Heart left ventricle (tissue), 16 donors: Measurements from ENCODE around the gene KCNE1. TPM values are rescaled to one million over a fixed set of nuclear protein-coding genes. Genes with fewer than 3 reads are reported as not detected.
A peak's percentile ranks its signal among the peaks of the same experiment; 100 is the strongest.

ENCODE experiments used
- ATAC-seq, 4 donors: fragments of 200-7000 bp; cut with Tn5 transposase; one replicate each; pipeline ENCODE4 v1.9.1; 2020 to 2022; ENCODE audit warnings: moderate library complexity in 4 of 4, mild to moderate bottlenecking in 3 of 4, moderate number of reproducible peaks in 1 of 4
- DNase-seq, 5 donors: peaks; one replicate each; pipeline ENCODE4 v3.0.0-alpha.2; 2020
- H3K27ac ChIP-seq, 12 donors: fragments of 200-600 bp; sonication (generic) in 4 of 12; one replicate each; pipeline versions ENCODE4 v1.5.0 to v1.8.0; 2016 to 2022; ENCODE audit warnings: mild to moderate bottlenecking in 2 of 12
- H3K27me3 ChIP-seq, 9 donors: fragments of 200-600 bp; sonication (generic) in 2 of 9; one replicate each; pipeline versions ENCODE4 v1.5.1 to v1.8.0; 2016 to 2022; ENCODE audit warnings: mild to moderate bottlenecking in 3 of 9
- H3K36me3 ChIP-seq, 9 donors: fragments of 200-600 bp; sonication (generic) in 2 of 9; one replicate each; pipeline versions ENCODE4 v1.5.0 to v1.8.0; 2018 to 2022; ENCODE audit warnings: mild to moderate bottlenecking in 2 of 9
- H3K4me1 ChIP-seq, 12 donors: fragments of 200-600 bp; sonication (generic) in 4 of 12; one replicate each; pipeline versions ENCODE4 v1.5.0 to v1.8.0; 2016 to 2022; ENCODE audit warnings: mild to moderate bottlenecking in 3 of 12
- H3K4me3 ChIP-seq, 12 donors: fragments of 200-600 bp; sonication (generic) in 4 of 12; one replicate each; pipeline versions ENCODE4 v1.5.0 to v1.8.0; 2017 to 2022; ENCODE audit warnings: mild to moderate bottlenecking in 9 of 12, moderate library complexity in 4 of 12
- H3K9me3 ChIP-seq, 12 donors: fragments of 200-600 bp; sonication (generic) in 4 of 12; one replicate each; pipeline versions ENCODE4 v1.5.0 to v1.8.0; 2016 to 2022; ENCODE audit warnings: mild to moderate bottlenecking in 1 of 12
- CTCF ChIP-seq, 12 donors: fragments of 200-600 bp; sonication (generic) in 4 of 12; IDR thresholded peaks; one replicate each; pipeline versions ENCODE4 v1.5.0 to v1.8.0; 2018 to 2022; ENCODE audit warnings: antibody characterized with exemption in 12 of 12, mild to moderate bottlenecking in 5 of 12
- POLR2A ChIP-seq, 2 donors: fragments of 450-650 bp; IDR thresholded peaks; one replicate each; pipeline ENCODE4 v1.6.1; 2017; ENCODE audit warnings: antibody characterized with exemption in 2 of 2, mild to moderate bottlenecking in 2 of 2, moderate library complexity in 2 of 2
- WGBS, 4 donors: extraction: QIAGEN DNeasy Blood & Tissue Kit in 2 of 4; methylation state at CpG; one replicate each; pipeline versions ENCODE4 v1.1.5 to v1.1.7; 2013 to 2018; 5-methylcytosine and 5-hydroxymethylcytosine counted together
- intact Hi-C, 10 donors: fragments of 100-400 bp; cut with DNase I; formaldehyde crosslinking; loops; one replicate each; pipeline versions ENCODE4 v1.11.1 to v1.14.2; 2022
- polyA plus RNA-seq, 2 donors: library from polyadenylated mRNA; stranded (reverse); fragments of 200-250 nt; gene quantifications; one replicate each; pipeline ENCODE4 v1.2.3, GENCODE V29; 2013
- total RNA-seq, 9 donors: library from RNA; depleted of rRNA in 2 of 9; stranded (reverse); fragments of >200 nt in 2 of 9; fragmentation: NEBNext Ultra II Directional in 3 of 9; extraction: Animal tissue kit (Norgen Biotek cat#: 25700) in 3 of 9; gene quantifications; one replicate each; pipeline versions ENCODE4 v1.1.0 to v1.2.4, GENCODE V29; 2016 to 2023
- donor health status: ischemic (EF 13 %, LVEDD 7.1; RV severe dilation, severe dysfunction).
- donor health status: healthy with polysubstance abuse.
- donor health status: DM: no; HTN: yes; CAD: no.
- donor health status: DM: no; HTN: no; CAD: no.
- donor health status: ischemic (EF 25% LVEDD 6.9; RV normal size, moderate dysfunction).
- donor health status: ischemic (EF 25% LVEDD 5.7; RV mildly dilated, moderate dysfunction).
- donor health status: healthy.
- donor health status: DM: yes; HTN: yes; CAD: no.
- donor health status: ischemic (EF 35%, LVEDD 5.7; RV mildly dilated, moderate dysfunction).
- donor health status: nonischemic (EF 11% LVEDD 7.7; RV severe dilation, severe dysfunction).
- donor health status: DM: yes; HTN: yes; CAD: no.
- donor health status: PGD.
- donor health status: ischemic (EF 29% LVEDD 5.4; RV normal size, mild dysfunction).
- donor health status: nonischemic (EF 23%, LVEDD 6.1; RV moderate dilation, normal function).

KCNE1 gene
- total and polyA plus RNA-seq, 11 donors: 0.71 to 11.1 (median 5.0) TPM

DNA sequence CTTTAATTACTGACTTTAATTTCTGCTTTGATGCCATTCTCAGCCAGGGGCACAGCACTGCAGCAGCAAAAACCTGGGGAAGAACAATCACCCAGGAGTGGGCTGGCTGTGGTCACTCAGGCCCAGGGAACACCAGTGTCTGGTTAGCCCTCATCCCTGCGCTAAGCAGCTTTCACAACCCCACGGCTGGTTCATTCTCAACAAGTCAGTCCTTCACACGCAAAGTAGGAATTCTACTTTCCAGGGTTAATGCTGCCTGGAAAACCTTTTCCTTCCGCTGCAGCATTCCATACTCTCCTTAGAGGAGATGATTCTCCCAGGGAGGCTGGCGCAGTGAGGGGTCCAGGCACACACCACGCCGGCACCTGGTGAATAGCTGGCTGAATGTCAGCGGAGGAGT, 24.3 kb upstream of the KCNE1 start:
- DNase-seq (no peak), ATAC-seq (no peak)
- Histone ChIP-seq H3K4me3 (no peak overlapping the region), H3K4me1 (peaks cover 0 to 35% (median 21%) of the 10 kb centered on the region in 12 donors), H3K27me3 (no peaks in the 10 kb centered on the region), H3K9me3 (no peaks in the 10 kb centered on the region), H3K27ac (peak overlapping the region in 9 of 12 donors; percentile 8 to 78 (median 39)), H3K36me3 (no peaks in the 10 kb centered on the region)
- WGBS, 4 donors: 89 to 94% (median 93%) methylated on average over 8 of the region's 8 CpGs
- intact Hi-C loops: loop anchor here in 1 of 10 donors (5.0 kb wide), 1 partner anchor 46 kb away; no protein-coding TSS in a partner anchor
- TF ChIP-seq CTCF (IDR thresholded peaks at IDR 0.05) (no peak), POLR2A (IDR thresholded peaks at IDR 0.05) (no peak)

- Histone ChIP-seq H3K27me3 (no peaks in the 10 kb centered on the region), H3K4me3 (no peak overlapping the region), H3K36me3 (no peaks in the 10 kb centered on the region), H3K27ac (peak overlapping the region in 5 of 12 donors; percentile 12 to 78 (median 61)), H3K4me1 (peaks cover 0 to 40% (median 21%) of the 10 kb centered on the region in 12 donors), H3K9me3 (no peaks in the 10 kb centered on the region)
- intact Hi-C loops: loop anchor here in 1 of 10 donors (5.0 kb wide), 1 partner anchor 46 kb away; no protein-coding TSS in a partner anchor
- no peak for ATAC-seq
- 92 to 98% (median 97%) methylated on average over 3 of the region's 3 CpGs for WGBS, 4 donors
- DNase-seq: no peak
- no peak for TF ChIP-seq POLR2A (IDR thresholded peaks at IDR 0.05)
- no peak for TF ChIP-seq CTCF (IDR thresholded peaks at IDR 0.05)
Measured at GRCh38 chr21:34535886-34536285, 23.9 kb upstream of the KCNE1 start.

DNA sequence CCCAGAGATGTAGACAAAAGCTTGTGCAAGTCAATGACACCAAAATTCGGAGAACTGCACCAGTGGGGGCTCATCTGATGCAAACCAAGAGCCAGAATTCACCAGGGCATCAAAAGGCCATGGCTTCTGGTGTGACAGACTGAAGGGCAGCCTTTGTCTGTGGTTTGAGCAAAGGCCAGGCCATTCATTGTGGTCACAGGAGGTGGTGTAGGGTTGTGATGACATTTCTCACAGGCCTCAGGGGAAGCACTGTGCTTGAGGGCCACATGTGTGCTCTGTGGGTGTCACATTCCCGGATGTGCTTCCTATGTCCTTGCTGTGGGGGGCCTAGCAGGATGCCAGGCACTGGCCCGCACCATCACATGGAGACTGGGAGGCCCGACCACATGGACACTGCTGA, 22.5 kb upstream of the KCNE1 start:
- TF ChIP-seq POLR2A (IDR thresholded peaks at IDR 0.05) (no peak), CTCF (IDR thresholded peaks at IDR 0.05) (no peak)
- intact Hi-C loops: loop anchor here in 1 of 10 donors (5.0 kb wide), 1 partner anchor 48 kb away; no protein-coding TSS in a partner anchor
- H3K9me3 ChIP-seq: no peaks in the 10 kb centered on the region
- 69 to 83% (median 78%) methylated on average over 3 to 4 of the region's 4 CpGs for WGBS, 4 donors
- no peaks in the 10 kb centered on the region for H3K36me3 ChIP-seq
- no peak for ATAC-seq
- H3K27me3 ChIP-seq: no peaks in the 10 kb centered on the region
- no peak overlapping the region for H3K27ac ChIP-seq
- DNase-seq: no peak
- no peak overlapping the region for H3K4me3 ChIP-seq
- peaks cover 0 to 42% (median 21%) of the 10 kb centered on the region in 12 donors for H3K4me1 ChIP-seq

DNA sequence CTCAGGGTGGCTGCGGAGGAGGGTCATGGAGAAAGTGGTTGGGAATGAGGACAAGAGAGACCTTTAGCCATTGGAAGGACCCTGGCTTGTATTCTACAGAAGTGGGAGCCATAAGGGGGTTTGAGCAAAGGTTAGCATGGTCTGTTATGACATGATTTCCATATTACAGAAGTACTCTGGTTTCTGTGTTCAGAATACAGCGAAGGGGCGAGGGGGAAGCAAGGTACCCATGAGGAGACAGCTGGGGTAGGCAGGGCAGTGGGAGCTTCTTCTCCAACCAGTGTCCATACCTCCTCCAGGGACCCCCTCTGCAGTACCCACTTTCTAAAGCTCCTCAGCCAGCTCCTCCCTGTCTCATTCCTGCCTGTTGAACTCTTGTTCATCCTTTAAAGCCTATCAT, 21.9 kb upstream of the KCNE1 start:
- no peaks in the 10 kb centered on the region for H3K27me3 ChIP-seq
- H3K9me3 ChIP-seq: no peaks in the 10 kb centered on the region
- H3K27ac ChIP-seq: no peak overlapping the region
- TF ChIP-seq CTCF (IDR thresholded peaks at IDR 0.05): no peak
- no peak for TF ChIP-seq POLR2A (IDR thresholded peaks at IDR 0.05)
- WGBS, 4 donors: 79 to 99% (median 86%) methylated on average over 3 of the region's 3 CpGs
- intact Hi-C loops: loop anchor here in 1 of 10 donors (5.0 kb wide), 1 partner anchor 48 kb away; no protein-coding TSS in a partner anchor
- H3K4me1 ChIP-seq: peaks cover 0 to 42% (median 21%) of the 10 kb centered on the region in 12 donors
- no peaks in the 10 kb centered on the region for H3K36me3 ChIP-seq
- DNase-seq: no peak
- ATAC-seq: no peak
- H3K4me3 ChIP-seq: no peak overlapping the region
